ENCODE data around the gene CISD3. TPM values are rescaled to one million over a fixed set of nuclear protein-coding genes. Genes with fewer than 3 reads are reported as not detected.

The CISD3 gene
- total RNA-seq, 5 donors from 2014 or later (not counting 1 experiment from before 2014, with no cell fraction given): 10.7 to 21.5 (median 17.7) TPM

- ChIA-PET CTCF (interaction anchor here in 1 of 2 donors (0.6 to 1.8 kb wide), 2 partner anchors 17 to 32 kb away, joined by 3 to 6 read pairs; no protein-coding TSS in a partner anchor), POLR2A (no interaction called here)
- Mint-ChIP-seq H3K4me3 (no peak overlapping the region), H3K27me3 (no peaks in the 10 kb centered on the region), H3K4me1 (peaks cover 45 to 58% (median 56%) of the 10 kb centered on the region in 3 donors), H3K36me3 (peaks cover 51% of the 10 kb centered on the region), H3K9me3 (no peaks in the 10 kb centered on the region), H3K27ac (peak overlapping the region; percentile 34 to 52)
- H3K4me1 ChIP-seq (ENCODE audit: control insufficient read depth in 1 of 2, extremely low read depth in 1 of 2, insufficient read depth in 2 of 2, low read length in 2 of 2): peaks cover 14 to 71% of the 10 kb centered on the region in 2 experiments
- no peaks in the 10 kb centered on the region for H3K27me3 ChIP-seq (replicated peaks in 1 of 2; ENCODE audit: control insufficient read depth in 2 of 2, extremely low read depth in 1 of 2, insufficient read depth in 2 of 2, low read length in 1 of 2)
- 95% methylated on average over 4 of the region's 5 CpGs for WGBS (ENCODE audit: insufficient coverage)
- ATAC-seq (replicated peaks in 1 of 4): no peak
- H3K36me3 ChIP-seq (ENCODE audit: control insufficient read depth in 2 of 2, extremely low read depth in 1 of 2, insufficient read depth in 1 of 2, low read length in 1 of 2): peaks cover 33 to 86% of the 10 kb centered on the region in 2 donors
- no peaks in the 10 kb centered on the region for H3K9me3 ChIP-seq
- DNase-seq: no peak
- no peak overlapping the region for H3K27ac ChIP-seq (ENCODE audit: low read length)
- no peak overlapping the region for H3K4me3 ChIP-seq (ENCODE audit: control insufficient read depth in 1 of 2, extremely low read depth in 1 of 2, low read length in 1 of 2)
Observed at GRCh38 chr17:38710985-38711384, 19.2 kb upstream of the CISD3 start.

DNA sequence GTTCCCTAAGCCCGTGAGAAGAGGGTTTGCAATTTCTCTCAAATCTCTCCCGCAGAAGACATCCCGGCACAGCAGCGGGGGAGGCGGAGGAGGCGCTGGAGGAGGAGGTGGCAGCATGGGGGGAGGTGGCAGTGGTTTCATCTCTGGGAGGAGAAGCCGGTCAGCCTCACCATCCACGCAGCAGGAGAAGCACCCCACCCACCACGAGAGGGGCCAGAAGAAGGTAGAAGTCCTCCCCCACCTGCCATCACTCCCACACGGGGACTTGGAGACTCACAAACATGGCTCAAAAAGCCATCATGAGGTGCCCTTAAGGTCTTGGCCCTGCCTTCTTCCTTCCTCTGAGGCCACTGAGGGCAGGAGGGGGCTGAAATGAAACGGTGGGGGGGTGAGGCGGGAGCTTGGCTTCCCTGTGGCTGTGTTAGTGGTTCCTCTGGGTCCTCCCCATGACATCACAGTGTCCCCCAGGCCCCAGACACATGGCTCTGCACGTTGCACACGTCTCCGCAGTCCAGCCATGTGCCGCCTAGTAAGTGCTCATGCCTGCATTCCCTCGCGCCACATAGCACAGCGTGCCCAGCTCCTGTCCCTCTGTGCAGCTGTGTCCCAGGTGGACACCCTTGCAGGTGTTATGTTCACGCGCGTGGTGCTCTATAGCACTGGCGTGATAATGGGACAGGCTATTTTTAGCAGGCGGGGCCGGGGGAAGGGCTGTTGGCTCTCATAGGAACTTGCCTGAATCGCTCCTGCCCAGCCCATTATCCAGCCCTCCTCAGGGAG, 18.2 kb upstream of the CISD3 start:
- peaks cover 40 to 51% (median 50%) of the 10 kb centered on the region in 3 donors for H3K4me1 Mint-ChIP-seq
- no peaks in the 10 kb centered on the region for H3K27me3 Mint-ChIP-seq
- WGBS (ENCODE audit: insufficient coverage): 85% methylated on average over 15 of the region's 26 CpGs
- H3K27ac Mint-ChIP-seq: peak overlapping the region in 1 of 2 donors; percentile 28
- DNase-seq (no peak), ATAC-seq (replicated peaks in 1 of 4) (no peak)
- Histone ChIP-seq H3K4me3 (ENCODE audit: control insufficient read depth in 1 of 2, extremely low read depth in 1 of 2, low read length in 1 of 2) (no peak overlapping the region), H3K9me3 (no peaks in the 10 kb centered on the region), H3K27ac (ENCODE audit: low read length) (no peak overlapping the region), H3K4me1 (ENCODE audit: control insufficient read depth in 1 of 2, extremely low read depth in 1 of 2, insufficient read depth in 2 of 2, low read length in 2 of 2) (peaks cover 14 to 69% of the 10 kb centered on the region in 2 experiments), H3K36me3 (ENCODE audit: control insufficient read depth in 2 of 2, extremely low read depth in 1 of 2, insufficient read depth in 1 of 2, low read length in 1 of 2) (peaks cover 42 to 96% of the 10 kb centered on the region in 2 donors), H3K27me3 (replicated peaks in 1 of 2; ENCODE audit: control insufficient read depth in 2 of 2, extremely low read depth in 1 of 2, insufficient read depth in 2 of 2, low read length in 1 of 2) (no peaks in the 10 kb centered on the region)
- peaks cover 55% of the 10 kb centered on the region for H3K36me3 Mint-ChIP-seq
- H3K4me3 Mint-ChIP-seq: no peak overlapping the region
- H3K9me3 Mint-ChIP-seq: no peaks in the 10 kb centered on the region
- ChIA-PET CTCF (interaction anchor here in 1 of 2 donors (0.5 kb wide), 1 partner anchor 36 kb away, joined by 3 read pairs; no protein-coding TSS in a partner anchor), POLR2A (no interaction called here)

GRCh38 chr17:38712593-38712992, 17.5 kb upstream of the CISD3 start:
- Mint-ChIP-seq H3K36me3 (peaks cover 60% of the 10 kb centered on the region), H3K27me3 (no peaks in the 10 kb centered on the region), H3K4me3 (no peak overlapping the region), H3K4me1 (peaks cover 35 to 46% (median 44%) of the 10 kb centered on the region in 3 donors), H3K9me3 (no peaks in the 10 kb centered on the region), H3K27ac (no peak overlapping the region)
- Histone ChIP-seq H3K27ac (ENCODE audit: low read length) (no peak overlapping the region), H3K27me3 (replicated peaks in 1 of 2; ENCODE audit: control insufficient read depth in 2 of 2, extremely low read depth in 1 of 2, insufficient read depth in 2 of 2, low read length in 1 of 2) (no peaks in the 10 kb centered on the region), H3K9me3 (no peaks in the 10 kb centered on the region), H3K36me3 (ENCODE audit: control insufficient read depth in 2 of 2, extremely low read depth in 1 of 2, insufficient read depth in 1 of 2, low read length in 1 of 2) (peaks cover 43 to 98% of the 10 kb centered on the region in 2 donors), H3K4me1 (ENCODE audit: control insufficient read depth in 1 of 2, extremely low read depth in 1 of 2, insufficient read depth in 2 of 2, low read length in 2 of 2) (peaks cover 11 to 68% of the 10 kb centered on the region in 2 experiments), H3K4me3 (ENCODE audit: control insufficient read depth in 1 of 2, extremely low read depth in 1 of 2, low read length in 1 of 2) (no peak overlapping the region)
- DNase-seq (no peak), ATAC-seq (replicated peaks in 1 of 4) (no peak)
- ChIA-PET CTCF (no interaction called here), POLR2A (no interaction called here)
- WGBS (ENCODE audit: insufficient coverage): 100% methylated on average over 1 of the region's 10 CpGs

DNA sequence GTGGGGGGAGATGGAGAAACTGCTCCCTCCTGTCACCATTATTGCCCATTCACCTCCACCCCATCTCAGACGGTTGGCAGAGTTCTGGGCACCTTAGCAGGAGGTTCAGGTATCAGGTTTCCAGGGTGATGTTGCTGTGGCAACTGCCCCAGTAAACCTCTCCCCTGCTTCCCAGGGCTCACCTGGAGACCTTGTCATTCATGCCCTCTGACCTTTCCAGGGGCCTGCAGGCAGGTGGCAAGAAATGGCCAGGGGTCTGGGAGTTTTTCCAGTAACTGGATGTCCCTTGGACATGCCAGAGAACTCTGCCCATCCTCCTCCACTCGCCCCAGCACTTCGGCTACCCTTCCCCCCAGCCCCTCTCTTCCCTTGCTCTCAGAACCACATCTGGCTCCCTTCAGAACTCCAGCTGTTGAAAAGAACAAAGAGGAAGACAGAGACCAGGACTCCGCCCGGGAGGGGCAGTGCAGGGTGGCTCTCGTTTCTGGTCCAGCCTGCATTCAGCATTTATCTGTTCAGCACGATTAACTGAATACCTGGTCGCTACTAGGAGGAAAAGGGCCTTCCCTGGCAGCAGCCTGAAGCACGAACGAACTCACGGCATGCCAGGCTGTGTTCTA, 16.6 kb upstream of the CISD3 start:
- WGBS (ENCODE audit: insufficient coverage): 95% methylated on average over 2 of the region's 11 CpGs
- H3K36me3 ChIP-seq (ENCODE audit: control insufficient read depth in 2 of 2, extremely low read depth in 1 of 2, insufficient read depth in 1 of 2, low read length in 1 of 2): peaks cover 40 to 97% of the 10 kb centered on the region in 2 donors
- no peak overlapping the region for H3K4me3 ChIP-seq (ENCODE audit: control insufficient read depth in 1 of 2, extremely low read depth in 1 of 2, low read length in 1 of 2)
- Mint-ChIP-seq H3K36me3 (peaks cover 56% of the 10 kb centered on the region), H3K4me1 (peaks cover 34 to 41% (median 37%) of the 10 kb centered on the region in 3 donors), H3K9me3 (no peaks in the 10 kb centered on the region), H3K27me3 (no peaks in the 10 kb centered on the region), H3K27ac (no peak overlapping the region), H3K4me3 (no peak overlapping the region)
- CTCF ChIA-PET: no interaction called here
- no peaks in the 10 kb centered on the region for H3K9me3 ChIP-seq
- H3K27me3 ChIP-seq (replicated peaks in 1 of 2; ENCODE audit: control insufficient read depth in 2 of 2, extremely low read depth in 1 of 2, insufficient read depth in 2 of 2, low read length in 1 of 2): no peaks in the 10 kb centered on the region
- DNase-seq (no peak), ATAC-seq (replicated peaks in 1 of 4) (no peak)
- peaks cover 10 to 65% of the 10 kb centered on the region in 2 experiments for H3K4me1 ChIP-seq (ENCODE audit: control insufficient read depth in 1 of 2, extremely low read depth in 1 of 2, insufficient read depth in 2 of 2, low read length in 2 of 2)
- H3K27ac ChIP-seq (ENCODE audit: low read length): no peak overlapping the region
- POLR2A ChIA-PET: no interaction called here

DNA sequence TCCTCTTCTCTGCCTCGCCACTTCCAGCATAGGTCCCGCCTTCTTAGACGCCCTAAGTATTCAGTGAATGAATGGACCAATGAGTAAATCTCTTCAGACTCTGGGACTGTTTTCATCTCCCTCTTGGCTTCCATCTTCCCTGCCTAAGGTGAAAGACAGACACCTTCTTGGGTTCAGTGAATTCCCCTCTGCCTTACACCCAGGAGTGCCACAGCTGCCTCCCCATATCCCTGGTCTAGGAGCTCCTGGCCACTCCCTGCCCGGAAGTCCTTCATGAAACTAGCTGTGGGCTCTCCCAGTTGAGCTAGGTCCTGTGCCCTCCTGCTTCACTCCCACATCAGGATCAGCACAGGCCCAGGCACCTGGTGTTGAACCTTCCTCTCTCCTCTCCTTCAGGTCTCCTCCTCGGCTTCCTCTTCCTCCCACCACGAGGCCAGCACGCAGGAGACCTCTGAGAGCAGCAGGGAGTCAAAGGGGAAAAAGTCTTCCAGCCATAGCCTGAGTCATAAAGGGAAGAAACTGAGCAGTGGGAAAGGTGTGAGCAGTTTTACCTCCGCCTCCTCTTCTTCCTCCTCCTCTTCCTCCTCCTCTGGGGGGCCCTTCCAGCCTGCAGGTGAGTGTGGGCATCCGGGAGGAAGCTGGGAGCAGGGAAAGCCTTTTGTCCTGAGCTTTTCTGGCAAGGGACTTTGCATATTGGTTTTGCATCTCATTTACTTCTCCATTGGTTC, 14.8 kb upstream of the CISD3 start:
- H3K36me3 Mint-ChIP-seq: peaks cover 50% of the 10 kb centered on the region
- Histone ChIP-seq H3K9me3 (no peaks in the 10 kb centered on the region), H3K4me1 (ENCODE audit: control insufficient read depth in 1 of 2, extremely low read depth in 1 of 2, insufficient read depth in 2 of 2, low read length in 2 of 2) (peaks cover 6 to 61% of the 10 kb centered on the region in 2 experiments), H3K27me3 (replicated peaks in 1 of 2; ENCODE audit: control insufficient read depth in 2 of 2, extremely low read depth in 1 of 2, insufficient read depth in 2 of 2, low read length in 1 of 2) (no peaks in the 10 kb centered on the region), H3K36me3 (ENCODE audit: control insufficient read depth in 2 of 2, extremely low read depth in 1 of 2, insufficient read depth in 1 of 2, low read length in 1 of 2) (peaks cover 38 to 96% of the 10 kb centered on the region in 2 donors), H3K27ac (ENCODE audit: low read length) (peak overlapping the region; percentile 20), H3K4me3 (ENCODE audit: control insufficient read depth in 1 of 2, extremely low read depth in 1 of 2, low read length in 1 of 2) (no peak overlapping the region)
- H3K4me3 Mint-ChIP-seq: no peak overlapping the region
- ChIA-PET POLR2A (no interaction called here), CTCF (interaction anchor here in 1 of 2 donors (0.5 kb wide), 1 partner anchor 339 kb away, joined by 4 read pairs; no protein-coding TSS in a partner anchor)
- DNase-seq (no peak), ATAC-seq (replicated peaks in 1 of 4) (no peak)
- peak overlapping the region; percentile 68 to 72 for H3K27ac Mint-ChIP-seq
- 82% methylated on average over 1 of the region's 9 CpGs for WGBS (ENCODE audit: insufficient coverage)
- no peaks in the 10 kb centered on the region for H3K9me3 Mint-ChIP-seq
- H3K27me3 Mint-ChIP-seq: no peaks in the 10 kb centered on the region
- peaks cover 28 to 34% (median 28%) of the 10 kb centered on the region in 3 donors for H3K4me1 Mint-ChIP-seq

- Histone ChIP-seq H3K9me3 (no peaks in the 10 kb centered on the region), H3K36me3 (ENCODE audit: control insufficient read depth in 2 of 2, extremely low read depth in 1 of 2, insufficient read depth in 1 of 2, low read length in 1 of 2) (peaks cover 34 to 96% of the 10 kb centered on the region in 2 donors), H3K4me1 (ENCODE audit: control insufficient read depth in 1 of 2, extremely low read depth in 1 of 2, insufficient read depth in 2 of 2, low read length in 2 of 2) (peaks cover 0 to 58% of the 10 kb centered on the region in 2 experiments), H3K4me3 (ENCODE audit: control insufficient read depth in 1 of 2, extremely low read depth in 1 of 2, low read length in 1 of 2) (no peak overlapping the region), H3K27me3 (replicated peaks in 1 of 2; ENCODE audit: control insufficient read depth in 2 of 2, extremely low read depth in 1 of 2, insufficient read depth in 2 of 2, low read length in 1 of 2) (no peaks in the 10 kb centered on the region), H3K27ac (ENCODE audit: low read length) (no peak overlapping the region)
- Mint-ChIP-seq H3K27ac (peak overlapping the region in 1 of 2 donors; percentile 50), H3K27me3 (no peaks in the 10 kb centered on the region), H3K36me3 (peaks cover 44% of the 10 kb centered on the region), H3K4me1 (peaks cover 23 to 33% (median 27%) of the 10 kb centered on the region in 3 donors), H3K9me3 (no peaks in the 10 kb centered on the region), H3K4me3 (no peak overlapping the region)
- ATAC-seq (replicated peaks in 1 of 4) (no peak), DNase-seq (no peak)
- 96% methylated on average over 17 of the region's 18 CpGs for WGBS (ENCODE audit: insufficient coverage)
- ChIA-PET CTCF (no interaction called here), POLR2A (interaction anchor here in 1 of 2 donors (0.6 kb wide), 1 partner anchor 19 kb away, joined by 3 read pairs; no protein-coding TSS in a partner anchor)
Observed at GRCh38 chr17:38716368-38717005, 13.7 kb upstream of the CISD3 start.

Data from T-cell (primary cell).